GM18505 (cell line): ENCODE data around the gene SLC25A21.
"Not testable (repeated sequence)": the region's sequence is repeated elsewhere in the genome, so short reads cannot be mapped to it uniquely, and the experiment has no call there.

ENCODE experiments used
- ATAC-seq: cut with Tn5 transposase; IDR thresholded peaks from one replicate; pipeline ENCODE4 v1.9.1; 2021; ENCODE audit not compliant: unreplicated experiment
- POLR2A ChIP-seq: IDR thresholded peaks from 4 replicates; pipeline ENCODE4 v1.6.1; 2011; ENCODE audit warnings: borderline replicate concordance; ENCODE audit not compliant: insufficient read depth, insufficient read length; ENCODE audit errors: extremely low read depth

Gene SLC25A21

DNA sequence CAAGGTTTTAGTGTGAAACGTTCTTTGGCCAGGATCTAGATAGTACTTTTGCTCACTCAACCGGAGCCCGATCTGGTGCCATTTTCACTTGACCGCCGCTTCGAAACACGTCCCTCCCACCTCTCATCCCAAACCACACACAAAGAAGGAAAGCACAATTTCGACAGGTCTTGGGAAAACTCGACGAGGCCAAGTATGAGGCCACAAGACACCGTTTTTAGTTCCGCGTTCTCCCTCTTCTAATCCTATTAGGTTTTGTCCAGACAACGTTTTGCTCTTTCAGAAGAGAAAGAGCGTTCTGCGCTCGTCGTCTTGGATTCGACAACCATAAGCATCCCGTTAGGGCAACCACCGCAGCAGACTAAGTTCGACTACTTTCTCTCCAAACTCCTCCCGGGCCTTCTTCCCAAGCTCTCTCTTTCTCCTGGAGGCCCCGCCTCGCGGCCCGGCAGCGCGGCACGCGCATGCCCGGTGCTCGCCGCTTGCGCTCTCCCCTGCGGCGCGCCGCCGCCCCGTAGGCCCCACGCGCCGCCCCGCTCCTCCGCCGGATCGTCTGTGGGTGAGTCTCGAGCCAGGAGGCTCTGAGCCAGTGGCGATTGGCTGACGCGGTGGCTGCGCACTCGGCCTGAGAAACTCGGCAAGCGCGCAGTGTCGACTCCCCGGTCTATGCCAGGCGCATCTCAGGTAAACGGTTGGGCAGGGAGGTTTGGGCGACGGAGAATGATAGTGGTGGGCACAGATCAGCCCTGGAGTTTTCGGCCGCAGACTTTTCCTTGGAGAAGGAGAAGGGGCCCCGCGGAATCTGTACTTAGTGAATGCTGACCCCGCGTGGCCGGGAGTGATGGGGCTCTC is 25.2 kb upstream of the SLC25A21 start, which contains the start of gene MIPOL1:
Gene MIPOL1 (plus strand): TSS at position 517 of the 852 bp plus-strand sequence. CDS start 49,952 bp downstream, outside the sequence.
- peak; percentile 62 for ATAC-seq
- TF ChIP-seq POLR2A = no peak

DNA sequence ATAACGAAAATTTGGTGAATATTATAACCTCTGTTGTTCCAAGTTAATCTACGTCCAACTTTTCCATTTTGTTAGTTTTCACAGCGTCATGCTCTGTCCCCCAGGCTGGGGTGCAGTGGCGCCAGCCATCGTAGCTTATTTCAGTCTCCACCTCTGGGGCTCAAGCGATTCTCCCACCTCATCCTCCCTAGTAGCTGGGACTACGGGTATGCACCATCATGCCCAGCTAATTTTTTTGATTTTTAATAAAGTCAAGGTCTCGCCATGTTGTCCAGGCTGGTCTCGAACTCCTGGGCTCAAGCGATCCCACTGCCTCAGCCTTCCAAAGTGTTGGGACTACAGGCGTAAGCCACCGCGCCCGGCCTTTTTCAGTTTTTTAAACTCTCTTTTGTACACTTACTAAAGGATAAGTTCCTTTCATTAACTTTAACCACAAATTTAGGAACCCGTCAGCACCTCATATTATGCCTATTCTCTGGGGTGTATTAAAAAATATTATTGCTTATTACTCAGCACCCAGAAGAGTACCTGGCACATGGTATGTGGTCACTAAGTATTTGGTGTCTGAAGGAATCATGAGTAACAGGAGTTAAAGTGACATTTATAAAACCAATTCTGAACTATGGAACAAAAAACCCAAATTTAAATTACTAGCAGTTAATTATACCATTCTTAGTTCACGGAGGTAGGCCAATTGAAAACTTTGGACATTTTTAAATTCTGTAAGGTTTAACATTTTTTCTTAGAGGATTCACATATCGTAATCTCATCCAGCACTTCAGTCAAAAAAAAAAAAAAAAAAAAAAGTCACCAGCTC is 24.4 kb upstream of the SLC25A21 start:
- TF ChIP-seq POLR2A = no peak
- ATAC-seq = no peak

GRCh38 chr14:37195327-37195726 is 22.9 kb upstream of the SLC25A21 start:
- no peak for TF ChIP-seq POLR2A
- ATAC-seq = no peak

DNA sequence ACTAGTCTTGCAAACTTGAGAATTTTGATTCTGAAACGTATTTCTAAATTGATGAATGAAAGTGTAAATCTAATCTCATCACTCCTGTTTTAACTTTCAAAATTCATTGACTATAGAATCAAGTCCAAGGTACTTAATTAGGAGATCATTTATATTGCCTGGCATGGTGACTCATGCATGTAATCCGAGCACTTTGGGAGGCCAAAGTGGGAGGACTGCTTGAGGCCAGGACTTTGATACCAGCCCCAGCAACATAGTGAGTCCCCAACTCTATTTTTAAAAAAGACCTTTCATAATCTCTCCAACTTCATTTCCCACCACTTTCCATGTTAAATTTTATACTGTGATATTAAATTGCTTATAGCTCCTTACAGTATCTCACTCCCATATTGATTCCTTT is 22.3 kb upstream of the SLC25A21 start:
- no peak for ATAC-seq
- TF ChIP-seq POLR2A = no peak

DNA sequence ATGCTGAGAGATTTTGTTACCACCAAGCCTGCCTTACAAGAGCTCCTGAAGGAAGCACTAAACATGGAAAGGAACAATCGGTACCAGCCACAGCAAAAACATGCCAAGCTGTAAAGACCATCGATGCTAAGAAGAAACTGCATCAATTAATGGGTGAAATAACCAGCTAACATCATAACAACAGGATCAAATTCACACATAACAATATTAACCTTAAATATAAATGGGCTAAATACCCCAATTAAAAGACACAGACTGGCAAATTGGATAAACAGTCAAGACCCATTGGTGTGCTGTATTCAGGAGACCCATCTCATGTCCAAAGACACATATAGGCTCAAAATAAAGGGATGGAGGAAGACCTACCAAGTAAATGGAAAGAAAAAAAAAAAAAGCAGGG is 17.3 kb upstream of the SLC25A21 start:
- ATAC-seq = not testable (repeated sequence)

DNA sequence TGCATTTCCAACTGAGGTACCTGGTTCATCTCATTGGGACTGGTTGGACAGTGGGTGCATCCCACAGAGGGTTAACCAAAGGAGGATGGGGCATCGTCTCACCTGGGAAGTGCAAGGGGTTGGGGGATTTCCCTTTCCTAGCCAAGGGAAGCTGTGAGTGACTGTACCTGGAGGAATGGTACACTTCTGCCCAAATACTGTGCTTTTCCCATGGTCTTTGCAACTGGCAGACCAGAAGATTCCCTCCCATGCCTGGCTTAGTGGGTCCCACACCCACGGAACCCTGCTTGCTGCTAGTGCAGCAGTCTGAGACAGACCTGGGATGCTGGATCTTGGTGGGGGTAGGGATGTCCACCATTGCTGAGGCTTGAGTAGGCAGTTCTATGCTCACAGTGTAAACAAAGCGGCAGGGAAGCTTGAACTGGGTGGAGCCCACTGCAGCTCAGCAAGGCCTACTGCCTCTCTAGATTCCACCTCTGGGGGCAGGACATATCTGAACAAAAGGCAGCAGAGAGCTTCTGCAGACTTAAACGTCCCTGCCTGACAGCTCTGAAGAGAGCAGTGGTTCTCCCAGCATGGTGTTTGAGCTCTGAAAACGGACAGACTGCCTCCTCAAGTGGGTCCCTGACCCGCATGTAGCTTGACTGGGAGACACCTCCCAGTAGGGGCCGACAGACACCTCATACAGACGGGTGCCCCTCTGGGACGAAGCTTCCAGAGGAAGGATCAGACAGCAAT is 15.6 kb upstream of the SLC25A21 start:
- not testable (repeated sequence) for ATAC-seq

DNA sequence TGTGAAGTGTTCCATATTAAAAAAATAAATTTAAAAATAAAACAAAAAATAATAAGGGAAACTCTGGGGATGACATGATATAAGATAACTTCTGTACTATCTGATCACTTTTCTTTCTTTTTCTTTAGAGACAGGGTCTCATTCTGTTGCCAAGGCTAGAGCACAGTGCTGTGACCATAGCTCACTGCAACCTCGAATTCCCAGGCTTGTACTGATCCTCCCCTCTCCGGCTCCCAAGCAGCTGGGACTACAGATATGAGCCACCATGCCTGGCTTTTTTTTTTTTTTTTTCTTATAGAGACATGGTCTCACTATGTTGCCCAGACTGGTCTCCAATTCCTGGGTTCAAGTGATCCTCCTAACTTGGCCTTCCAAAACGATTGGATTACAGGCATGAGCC is 14.9 kb upstream of the SLC25A21 start:
- ATAC-seq = no peak
- TF ChIP-seq POLR2A = no peak

DNA sequence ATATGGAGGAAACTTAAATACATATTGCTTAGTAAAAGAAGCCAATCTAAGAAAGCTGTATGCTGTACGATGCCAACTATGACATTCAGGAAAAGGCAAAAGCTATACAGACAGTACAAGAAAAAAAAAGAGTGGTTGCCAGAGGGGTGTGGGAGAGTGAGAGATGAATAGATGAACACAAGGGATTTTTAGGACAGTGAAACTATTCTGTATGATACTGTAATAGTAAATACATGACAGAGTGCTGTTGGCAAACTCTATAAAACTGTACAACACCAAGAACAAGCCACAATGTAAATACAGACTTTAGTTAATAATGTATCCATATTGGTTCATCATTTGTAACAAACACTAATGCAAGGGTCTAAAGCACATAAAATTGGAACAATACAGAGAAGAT is 14.5 kb upstream of the SLC25A21 start:
- ATAC-seq = no peak

DNA sequence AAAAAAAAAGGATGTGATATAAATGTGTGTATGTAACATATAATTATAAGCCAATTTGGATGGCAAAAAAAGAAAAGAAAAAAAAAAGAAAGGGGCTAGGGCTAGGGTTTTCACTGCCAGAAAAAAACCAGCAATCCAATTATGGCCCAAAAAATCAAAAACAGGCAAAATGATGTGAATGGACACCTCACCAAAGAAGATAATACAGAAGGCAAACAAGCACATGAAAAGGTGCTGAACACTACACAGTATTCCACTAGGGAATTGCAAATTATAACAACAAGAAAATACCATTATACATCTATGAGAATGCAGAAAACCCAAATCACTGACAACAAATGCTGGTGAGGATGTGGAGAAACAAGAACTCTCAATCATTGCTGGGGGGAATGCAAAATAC is 13.3 kb upstream of the SLC25A21 start:
- TF ChIP-seq POLR2A = no peak
- ATAC-seq = no peak

More for the DNA sequence above, 14.5 kb upstream of the SLC25A21 start:
- TF ChIP-seq POLR2A = no peak

GRCh38 chr14:37184520-37184919 is 12.1 kb upstream of the SLC25A21 start:
- not testable (repeated sequence) for ATAC-seq

GRCh38 chr14:37181441-37181840 is 9.0 kb upstream of the SLC25A21 start:
- ATAC-seq = no peak
- TF ChIP-seq POLR2A = no peak

DNA sequence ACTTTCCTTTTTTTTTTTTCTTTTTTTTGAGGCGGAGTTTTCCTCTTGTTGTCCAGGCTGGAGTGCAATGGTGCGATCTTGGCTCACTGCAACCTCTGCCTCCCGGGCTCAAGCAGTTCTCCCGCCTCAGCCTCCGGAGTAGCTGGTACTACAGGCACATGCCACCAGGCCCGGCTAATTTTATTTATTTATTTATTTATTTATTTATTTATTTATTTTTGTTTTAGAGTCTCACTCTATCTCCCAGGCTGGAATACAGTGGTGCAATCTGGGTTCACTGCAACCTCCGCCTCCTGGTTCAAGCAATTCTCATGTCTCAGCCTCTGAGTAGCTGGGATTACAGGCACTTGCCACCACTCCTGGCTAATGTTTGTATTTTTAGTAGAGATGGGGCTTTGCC is 8.5 kb upstream of the SLC25A21 start:
- ATAC-seq = not testable (repeated sequence)

DNA sequence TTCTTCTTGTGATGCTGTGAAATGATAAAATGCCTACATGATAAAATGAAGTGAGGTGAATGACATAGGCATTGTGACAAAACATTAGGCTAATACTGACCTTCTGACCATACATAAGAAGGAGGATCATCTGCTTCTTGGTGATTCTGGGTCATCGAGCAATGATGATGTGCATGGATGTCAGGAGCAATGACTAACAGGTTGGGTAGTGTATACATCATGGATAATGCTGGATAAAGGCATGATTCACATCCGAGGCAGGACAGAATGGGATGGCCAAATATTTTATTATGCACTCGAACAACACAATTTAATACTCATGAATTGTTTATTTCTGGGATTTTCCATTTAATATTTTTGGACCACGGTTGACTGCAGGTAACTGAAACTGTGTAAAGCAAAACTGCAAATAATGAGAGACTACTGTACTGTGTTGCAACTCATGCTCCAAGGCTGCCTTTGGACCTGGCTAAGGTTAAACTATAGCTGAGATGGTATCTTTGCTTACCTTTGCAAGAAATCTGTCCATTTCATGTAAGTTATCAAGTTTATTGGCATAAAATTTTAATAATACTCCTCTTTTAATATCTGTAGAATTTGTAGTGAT is 7.6 kb upstream of the SLC25A21 start:
- ATAC-seq = no peak
- TF ChIP-seq POLR2A = no peak
